Measurements from ENCODE around the gene HS3ST3B1. TPM values are rescaled to one million over a fixed set of nuclear protein-coding genes. Genes with fewer than 3 reads are reported as not detected.

Gene HS3ST3B1
- total and polyA plus RNA-seq, 12 donors, result 0.73 to 5.9 (median 2.0) TPM

- 30 to 33% methylated on average over 2 of the region's 2 CpGs for WGBS, 2 donors
- TF ChIP-seq CTCF (IDR thresholded peaks at IDR 0.05), result no peak
- ATAC-seq (peak; percentile 47 to 64 (median 52)), DNase-seq (peak in 1 of 2 donors; percentile 20)
- Histone ChIP-seq H3K36me3 (no peaks in the 10 kb centered on the region), H3K27ac (peak overlapping the region in 5 of 10 donors; percentile 26 to 58 (median 39)), H3K9me3 (no peaks in the 10 kb centered on the region), H3K27me3 (peaks cover 0 to 14% (median 0%) of the 10 kb centered on the region in 7 donors), H3K4me3 (no peak overlapping the region), H3K4me1 (peaks cover 0 to 34% (median 7%) of the 10 kb centered on the region in 9 donors)
- intact Hi-C loops (cut with DNase I), result no loop called here
Observed at GRCh38 chr17:14334919-14335318, 34.0 kb downstream of the HS3ST3B1 start.

GRCh38 chr17:14336418-14336817, 35.5 kb downstream of the HS3ST3B1 start:
- TF ChIP-seq CTCF (IDR thresholded peaks at IDR 0.05), result no peak
- Histone ChIP-seq H3K27ac (peak overlapping the region in 5 of 10 donors; percentile 17 to 26 (median 22)), H3K4me3 (no peak overlapping the region), H3K36me3 (no peaks in the 10 kb centered on the region), H3K4me1 (peaks cover 0 to 38% (median 4%) of the 10 kb centered on the region in 9 donors), H3K27me3 (peaks cover 0 to 14% (median 0%) of the 10 kb centered on the region in 7 donors), H3K9me3 (no peaks in the 10 kb centered on the region)
- ATAC-seq (peak in 5 of 8 donors; percentile 49 to 74 (median 59)), DNase-seq (peak in 1 of 2 donors; percentile 54)
- 68 to 73% methylated on average over 4 of the region's 4 CpGs for WGBS, 2 donors
- intact Hi-C loops (cut with DNase I), result no loop called here

- Histone ChIP-seq H3K4me1 (peaks cover 0 to 41% (median 4%) of the 10 kb centered on the region in 9 donors), H3K4me3 (no peak overlapping the region), H3K9me3 (no peaks in the 10 kb centered on the region), H3K27me3 (peaks cover 0 to 14% (median 0%) of the 10 kb centered on the region in 7 donors), H3K27ac (no peak overlapping the region), H3K36me3 (no peaks in the 10 kb centered on the region)
- DNase-seq, result no peak
- 79 to 85% methylated on average over 3 of the region's 3 CpGs for WGBS, 2 donors
- ATAC-seq, result no peak
- no peak for TF ChIP-seq CTCF (IDR thresholded peaks at IDR 0.05)
- intact Hi-C loops (cut with DNase I), result no loop called here
Observed at GRCh38 chr17:14337596-14338079, 36.8 kb downstream of the HS3ST3B1 start.

GRCh38 chr17:14340857-14341754, 40.2 kb downstream of the HS3ST3B1 start:
- no peak overlapping the region for H3K4me3 ChIP-seq
- peaks cover 0 to 15% (median 0%) of the 10 kb centered on the region in 9 donors for H3K4me1 ChIP-seq
- peaks cover 0 to 5% (median 0%) of the 10 kb centered on the region in 9 donors for H3K36me3 ChIP-seq
- intact Hi-C loops (cut with DNase I), result loop anchor here in 1 of 10 donors (1.0 kb wide), 1 partner anchor 27 kb away; no protein-coding TSS in a partner anchor
- 42 to 50% methylated on average over 12 of the region's 12 CpGs for WGBS, 2 donors
- peaks cover 0 to 14% (median 0%) of the 10 kb centered on the region in 7 donors for H3K27me3 ChIP-seq
- no peaks in the 10 kb centered on the region for H3K9me3 ChIP-seq
- no peak for ATAC-seq
- no peak for DNase-seq
- H3K27ac ChIP-seq, result no peak overlapping the region
- TF ChIP-seq CTCF (IDR thresholded peaks at IDR 0.05), result no peak
